ENCODE results near the gene ADD1.

DNA sequence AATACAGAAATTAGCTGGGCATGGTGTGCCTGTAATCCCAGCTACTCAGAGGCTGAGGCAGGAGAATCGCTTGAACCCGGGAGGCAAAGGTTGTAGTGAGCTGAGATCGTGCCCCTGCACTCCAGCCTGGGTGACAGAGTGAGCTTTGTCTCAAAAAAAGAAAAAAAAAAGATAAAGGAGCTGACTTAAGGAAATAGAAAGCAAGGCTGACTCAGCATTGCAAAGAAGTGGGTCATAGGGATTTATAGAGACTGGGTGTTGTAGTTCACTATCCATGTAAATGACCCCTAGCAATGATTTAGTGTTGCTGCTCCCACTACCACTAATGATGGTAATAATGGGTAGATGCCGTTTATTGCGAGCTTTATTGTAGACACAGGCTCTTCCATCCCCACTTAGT lies 47.6 kb downstream of the ADD1 start:
- TF ChIP-seq, protein P1, sequence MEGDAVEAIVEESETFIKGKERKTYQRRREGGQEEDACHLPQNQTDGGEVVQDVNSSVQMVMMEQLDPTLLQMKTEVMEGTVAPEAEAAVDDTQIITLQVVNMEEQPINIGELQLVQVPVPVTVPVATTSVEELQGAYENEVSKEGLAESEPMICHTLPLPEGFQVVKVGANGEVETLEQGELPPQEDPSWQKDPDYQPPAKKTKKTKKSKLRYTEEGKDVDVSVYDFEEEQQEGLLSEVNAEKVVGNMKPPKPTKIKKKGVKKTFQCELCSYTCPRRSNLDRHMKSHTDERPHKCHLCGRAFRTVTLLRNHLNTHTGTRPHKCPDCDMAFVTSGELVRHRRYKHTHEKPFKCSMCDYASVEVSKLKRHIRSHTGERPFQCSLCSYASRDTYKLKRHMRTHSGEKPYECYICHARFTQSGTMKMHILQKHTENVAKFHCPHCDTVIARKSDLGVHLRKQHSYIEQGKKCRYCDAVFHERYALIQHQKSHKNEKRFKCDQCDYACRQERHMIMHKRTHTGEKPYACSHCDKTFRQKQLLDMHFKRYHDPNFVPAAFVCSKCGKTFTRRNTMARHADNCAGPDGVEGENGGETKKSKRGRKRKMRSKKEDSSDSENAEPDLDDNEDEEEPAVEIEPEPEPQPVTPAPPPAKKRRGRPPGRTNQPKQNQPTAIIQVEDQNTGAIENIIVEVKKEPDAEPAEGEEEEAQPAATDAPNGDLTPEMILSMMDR (conservative IDR thresholded peaks at IDR 0.05) = no peak
- no peak for TF ChIP-seq EZH2 (IDR thresholded peaks at IDR 0.05; ENCODE audit: low read depth)
